Liver (tissue), 9 donors: ENCODE data around the gene C17orf78. TPM values are rescaled to one million over a fixed set of nuclear protein-coding genes. Genes with fewer than 3 reads are reported as not detected.
"Not testable (repeated sequence)": the region's sequence is repeated elsewhere in the genome, so short reads cannot be mapped to it uniquely, and the experiment has no call there.

Source experiments
- DNase-seq: peaks from one replicate; pipeline ENCODE4 v3.0.0-alpha.2; 2017; ENCODE audit warnings: low spot score
- H3K27ac ChIP-seq, 2 donors: one replicate each; pipeline ENCODE4 v1.7.0; 2013; ENCODE audit warnings: inconsistent platforms in 2 of 2, low read length in 2 of 2, control low read depth in 1 of 2, low read depth in 1 of 2, mild to moderate bottlenecking in 1 of 2
- H3K27me3 ChIP-seq, 4 donors: one replicate each; pipeline versions ENCODE4 v1.6.1 to v1.7.0; 2013; ENCODE audit warnings: low read length in 3 of 4, inconsistent platforms in 1 of 4, mild to moderate bottlenecking in 1 of 4, moderate library complexity in 1 of 4; ENCODE audit not compliant: control insufficient read depth in 4 of 4, insufficient read depth in 4 of 4
- H3K36me3 ChIP-seq, 4 donors: one replicate each; pipeline versions ENCODE4 v1.6.1 to v1.7.0; 2013; ENCODE audit warnings: low read length in 3 of 4, mild to moderate bottlenecking in 3 of 4, low read depth in 1 of 4, moderate library complexity in 1 of 4; ENCODE audit not compliant: control insufficient read depth in 4 of 4, insufficient read depth in 3 of 4
- H3K4me1 ChIP-seq, 4 donors: one replicate each; pipeline versions ENCODE4 v1.6.1 to v1.7.0; 2013; ENCODE audit warnings: low read length in 3 of 4, mild to moderate bottlenecking in 3 of 4, moderate library complexity in 1 of 4; ENCODE audit not compliant: control insufficient read depth in 4 of 4, insufficient read depth in 4 of 4
- H3K4me3 ChIP-seq, 3 donors: one replicate each; pipeline versions ENCODE4 v1.6.1 to v1.7.0; 2013; ENCODE audit warnings: low read length in 3 of 3, control low read depth in 1 of 3, low read depth in 1 of 3, mild to moderate bottlenecking in 1 of 3
- H3K9ac ChIP-seq, 2 donors: one replicate each; pipeline ENCODE4 v1.7.0; 2013; ENCODE audit warnings: low read length in 2 of 2, mild to moderate bottlenecking in 2 of 2, moderate library complexity in 2 of 2, control low read depth in 1 of 2, low read depth in 1 of 2
- H3K9me3 ChIP-seq, 4 donors: one replicate each; pipeline versions ENCODE4 v1.6.1 to v1.7.0; 2013; ENCODE audit warnings: low read length in 3 of 4; ENCODE audit not compliant: control insufficient read depth in 4 of 4
- ATF3 ChIP-seq: IDR thresholded peaks from 2 replicates; pipeline ENCODE4 v1.6.1; 2016; ENCODE audit warnings: antibody characterized with exemption
- EGR1 ChIP-seq, 2 donors: IDR thresholded peaks; 2 replicates each; pipeline ENCODE4 v1.6.1; 2016 to 2018; ENCODE audit warnings: antibody characterized with exemption in 2 of 2, low read depth in 2 of 2
- FOXA2 ChIP-seq: IDR thresholded peaks from 2 replicates; pipeline ENCODE4 v1.6.1; 2016; ENCODE audit warnings: antibody characterized with exemption
- GABPA ChIP-seq, 2 donors: IDR thresholded peaks in 1 of 2; conservative IDR thresholded peaks in 1 of 2; 2 replicates each; pipeline ENCODE4 v1.6.1; 2016; ENCODE audit warnings: antibody characterized with exemption in 2 of 2, mild to moderate bottlenecking in 1 of 2, moderate library complexity in 1 of 2
- NR2F2 ChIP-seq: IDR thresholded peaks from 2 replicates; pipeline ENCODE4 v1.6.1; 2016; ENCODE audit warnings: antibody characterized with exemption
- RXRA ChIP-seq, 2 donors: IDR thresholded peaks; 2 replicates each; pipeline ENCODE4 v1.6.1; 2017 to 2018; ENCODE audit warnings: antibody characterized with exemption in 2 of 2, mild to moderate bottlenecking in 1 of 2
- SP1 ChIP-seq: IDR thresholded peaks from 2 replicates; pipeline ENCODE4 v1.6.1; 2018; ENCODE audit warnings: antibody characterized with exemption, mild to moderate bottlenecking
- YY1 ChIP-seq: IDR thresholded peaks from 2 replicates; pipeline ENCODE4 v1.6.1; 2016; ENCODE audit warnings: antibody characterized with exemption, mild to moderate bottlenecking
- ZBTB33 ChIP-seq: IDR thresholded peaks from 2 replicates; pipeline ENCODE4 v1.6.1; 2016; ENCODE audit warnings: antibody characterized with exemption
- WGBS: extraction: QIAGEN DNeasy Blood & Tissue Kit; methylation state at CpG from one replicate; pipeline ENCODE4 v1.1.7; 2013; 5-methylcytosine and 5-hydroxymethylcytosine counted together
- polyA plus RNA-seq, 2 donors: library from polyadenylated mRNA; stranded (reverse) in 1 of 2; unstranded in 1 of 2; fragments of 200-250 nt in 1 of 2; fragments of >200 nt in 1 of 2; fragmentation: Nextera tagmentation in 1 of 2; extraction: Ambion mirVana in 1 of 2; gene quantifications; one replicate each; pipeline versions ENCODE4 v1.2.1 to v1.2.3, GENCODE V29; 2013 to 2015
- total RNA-seq, 2 donors: library from RNA; depleted of rRNA; stranded (reverse); fragments of >200 nt; gene quantifications; one replicate each; pipeline ENCODE4 v1.2.3, GENCODE V29; 2014
- TF ChIP-seq, protein P1 (sequence below): IDR thresholded peaks from 2 replicates; pipeline ENCODE4 v1.6.1; 2016; ENCODE audit warnings: antibody characterized with exemption, mild to moderate bottlenecking
- donor health status: healthy.
- donor health status: healthy.
- donor health status: healthy.
- donor health status: healthy.
- donor health status: healthy.

The C17orf78 gene
- total and polyA plus RNA-seq, 4 donors = not detected

GRCh38 chr17:37344519-37344918 lies 31.3 kb upstream of the C17orf78 start:
- Histone ChIP-seq H3K4me1 (no peaks in the 10 kb centered on the region), H3K27me3 (no peaks in the 10 kb centered on the region), H3K9ac (no peak overlapping the region), H3K36me3 (peaks cover 0 to 2% (median 0%) of the 10 kb centered on the region in 4 donors), H3K4me3 (no peak overlapping the region), H3K9me3 (no peaks in the 10 kb centered on the region), H3K27ac (no peak overlapping the region)
- DNase-seq = no peak
- 97% methylated on average over 4 of the region's 4 CpGs for WGBS
- TF ChIP-seq SP1 (no peak), ATF3 (no peak), ZBTB33 (no peak), GABPA (IDR thresholded peaks at IDR 0.05 in 1 of 2, conservative IDR thresholded peaks at IDR 0.05 in 1 of 2) (no peak), YY1 (no peak), FOXA2 (no peak), NR2F2 (no peak), EGR1 (IDR thresholded peaks at IDR 0.05; ENCODE audit: low read depth in 2 of 2) (no peak)
- TF ChIP-seq, protein P1, sequence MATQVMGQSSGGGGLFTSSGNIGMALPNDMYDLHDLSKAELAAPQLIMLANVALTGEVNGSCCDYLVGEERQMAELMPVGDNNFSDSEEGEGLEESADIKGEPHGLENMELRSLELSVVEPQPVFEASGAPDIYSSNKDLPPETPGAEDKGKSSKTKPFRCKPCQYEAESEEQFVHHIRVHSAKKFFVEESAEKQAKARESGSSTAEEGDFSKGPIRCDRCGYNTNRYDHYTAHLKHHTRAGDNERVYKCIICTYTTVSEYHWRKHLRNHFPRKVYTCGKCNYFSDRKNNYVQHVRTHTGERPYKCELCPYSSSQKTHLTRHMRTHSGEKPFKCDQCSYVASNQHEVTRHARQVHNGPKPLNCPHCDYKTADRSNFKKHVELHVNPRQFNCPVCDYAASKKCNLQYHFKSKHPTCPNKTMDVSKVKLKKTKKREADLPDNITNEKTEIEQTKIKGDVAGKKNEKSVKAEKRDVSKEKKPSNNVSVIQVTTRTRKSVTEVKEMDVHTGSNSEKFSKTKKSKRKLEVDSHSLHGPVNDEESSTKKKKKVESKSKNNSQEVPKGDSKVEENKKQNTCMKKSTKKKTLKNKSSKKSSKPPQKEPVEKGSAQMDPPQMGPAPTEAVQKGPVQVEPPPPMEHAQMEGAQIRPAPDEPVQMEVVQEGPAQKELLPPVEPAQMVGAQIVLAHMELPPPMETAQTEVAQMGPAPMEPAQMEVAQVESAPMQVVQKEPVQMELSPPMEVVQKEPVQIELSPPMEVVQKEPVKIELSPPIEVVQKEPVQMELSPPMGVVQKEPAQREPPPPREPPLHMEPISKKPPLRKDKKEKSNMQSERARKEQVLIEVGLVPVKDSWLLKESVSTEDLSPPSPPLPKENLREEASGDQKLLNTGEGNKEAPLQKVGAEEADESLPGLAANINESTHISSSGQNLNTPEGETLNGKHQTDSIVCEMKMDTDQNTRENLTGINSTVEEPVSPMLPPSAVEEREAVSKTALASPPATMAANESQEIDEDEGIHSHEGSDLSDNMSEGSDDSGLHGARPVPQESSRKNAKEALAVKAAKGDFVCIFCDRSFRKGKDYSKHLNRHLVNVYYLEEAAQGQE = no peak

- not testable (repeated sequence) for DNase-seq, H3K4me1 ChIP-seq, H3K36me3 ChIP-seq, H3K4me3 ChIP-seq, H3K27ac ChIP-seq, H3K9me3 ChIP-seq, H3K9ac ChIP-seq, H3K27me3 ChIP-seq
- 98% methylated on average over 8 of the region's 8 CpGs for WGBS
Observed at GRCh38 chr17:37346863-37347402, 28.9 kb upstream of the C17orf78 start.

DNA sequence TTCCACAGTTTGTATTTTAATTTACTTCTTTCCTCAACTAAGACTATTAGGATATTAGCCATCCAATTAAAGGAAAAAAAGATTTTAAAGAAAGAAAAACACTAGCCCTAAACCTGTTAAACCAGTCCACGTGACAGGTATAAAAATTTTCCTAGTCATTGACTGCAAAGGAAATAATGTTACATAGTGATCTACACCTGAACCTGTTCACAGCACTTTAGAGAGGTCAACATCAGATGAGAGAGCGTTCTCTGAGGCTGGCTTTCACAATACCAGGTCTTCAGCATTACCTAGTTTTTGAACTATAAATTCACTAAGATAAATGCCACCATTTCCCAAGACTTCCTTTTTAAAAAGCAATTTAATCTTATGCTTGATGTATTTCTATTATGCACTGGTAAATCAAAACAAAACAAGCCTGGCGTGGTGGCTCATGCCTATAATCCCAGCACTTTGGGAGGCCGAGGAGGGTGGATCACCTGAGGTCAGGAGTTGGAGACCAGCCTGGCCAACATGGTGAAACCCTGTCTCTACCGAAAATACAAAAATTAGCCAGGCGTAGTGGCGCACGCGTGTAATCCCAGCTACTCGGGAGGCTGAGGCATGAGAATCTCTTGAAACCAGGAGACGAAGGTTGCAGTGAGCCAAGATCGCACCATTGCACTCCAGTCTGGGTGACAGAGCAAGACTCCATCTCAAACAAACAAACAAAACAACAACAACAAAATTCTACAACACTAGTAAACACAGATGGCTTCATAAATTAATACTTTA lies 18.8 kb upstream of the C17orf78 start:
- H3K4me3 ChIP-seq = peak overlapping the region in 1 of 3 donors; percentile 78
- peak overlapping the region in 1 of 2 donors; percentile 97 for H3K27ac ChIP-seq

More for the DNA sequence above, 18.8 kb upstream of the C17orf78 start:
- H3K9me3 ChIP-seq, H3K27me3 ChIP-seq, H3K36me3 ChIP-seq, DNase-seq: not testable (repeated sequence)
- H3K9ac ChIP-seq = peak overlapping the region; percentile 1 to 86
- peak; percentile 29 to 31 for TF ChIP-seq RXRA (IDR thresholded peaks at IDR 0.05)
- peaks cover 2 to 34% (median 21%) of the 10 kb centered on the region in 4 donors for H3K4me1 ChIP-seq
- WGBS = 66% methylated on average over 12 of the region's 12 CpGs
